HG02763 (cell line): ENCODE results near the gene KLF13.

Experiments used
- ATAC-seq: cut with Tn5 transposase; IDR thresholded peaks from one replicate; pipeline ENCODE4 v1.9.1; 2021; ENCODE audit warnings: mild to moderate bottlenecking, moderate library complexity; ENCODE audit not compliant: unreplicated experiment

Gene KLF13

GRCh38 chr15:31298707-31299172 is 27.9 kb upstream of the KLF13 start:
- ATAC-seq = no peak

- ATAC-seq = no peak
Measured at GRCh38 chr15:31300208-31300661, 26.4 kb upstream of the KLF13 start.

GRCh38 chr15:31300981-31301672 is 25.5 kb upstream of the KLF13 start:
- no peak for ATAC-seq

GRCh38 chr15:31301673-31301990 is 25.0 kb upstream of the KLF13 start:
- ATAC-seq = no peak

GRCh38 chr15:31302029-31302657 is 24.5 kb upstream of the KLF13 start:
- no peak for ATAC-seq

- ATAC-seq = no peak
Measured at GRCh38 chr15:31302778-31303725, 23.6 kb upstream of the KLF13 start.

- ATAC-seq = no peak
Measured at GRCh38 chr15:31303726-31304648, 22.6 kb upstream of the KLF13 start.

GRCh38 chr15:31304751-31305365 is 21.8 kb upstream of the KLF13 start:
- ATAC-seq = no peak

- no peak for ATAC-seq
Measured at GRCh38 chr15:31305375-31305774, 21.3 kb upstream of the KLF13 start.

- ATAC-seq = no peak
Measured at GRCh38 chr15:31305796-31306425, 20.7 kb upstream of the KLF13 start.

GRCh38 chr15:31306426-31307269 is 20.0 kb upstream of the KLF13 start:
- no peak for ATAC-seq

GRCh38 chr15:31307270-31308184 is 19.1 kb upstream of the KLF13 start:
- no peak for ATAC-seq

GRCh38 chr15:31308185-31308639 is 18.4 kb upstream of the KLF13 start:
- peak; percentile 55 for ATAC-seq

- no peak for ATAC-seq
Measured at GRCh38 chr15:31309893-31310606, 16.6 kb upstream of the KLF13 start.

GRCh38 chr15:31311735-31312619 is 14.7 kb upstream of the KLF13 start:
- ATAC-seq = no peak

- no peak for ATAC-seq
Measured at GRCh38 chr15:31313223-31313622, 13.4 kb upstream of the KLF13 start.
